AG04449 (cell line): ENCODE data around the gene TRIM33.
A peak's percentile ranks its signal among the peaks of the same experiment; 100 is the strongest.

Source experiments
- CTCF ChIA-PET: fragments of 350-600 bp; formaldehyde crosslinking; extraction: SDS; loops from one replicate; lab custom pipeline; 2021; ENCODE audit warnings: antibody characterized with exemption; lab: Yijun Ruan, JAX
- POLR2A ChIA-PET: fragments of 400-600, 350-600 bp; formaldehyde crosslinking; extraction: SDS; loops from one replicate; lab custom pipeline; 2020; ENCODE audit warnings: antibody characterized with exemption, inconsistent platforms; lab: Yijun Ruan, JAX
- DNase-seq: peaks from one replicate; pipeline ENCODE4 v3.0.0-alpha.2; 2010; ENCODE audit warnings: low read depth, low spot score
- H3K4me3 ChIP-seq: 2 replicates; pipeline ENCODE4 v1.5.1; 2011; ENCODE audit warnings: low read depth, mild to moderate bottlenecking, control low read depth, low read length
- TF ChIP-seq, protein P1 (sequence below): IDR thresholded peaks from one replicate; pipeline ENCODE4 v1.5.1; 2011; ENCODE audit warnings: mild to moderate bottlenecking, moderate library complexity, low read length, control low read depth, inconsistent platforms; ENCODE audit not compliant: insufficient read depth; ENCODE audit errors: missing control alignments

Gene TRIM33

DNA sequence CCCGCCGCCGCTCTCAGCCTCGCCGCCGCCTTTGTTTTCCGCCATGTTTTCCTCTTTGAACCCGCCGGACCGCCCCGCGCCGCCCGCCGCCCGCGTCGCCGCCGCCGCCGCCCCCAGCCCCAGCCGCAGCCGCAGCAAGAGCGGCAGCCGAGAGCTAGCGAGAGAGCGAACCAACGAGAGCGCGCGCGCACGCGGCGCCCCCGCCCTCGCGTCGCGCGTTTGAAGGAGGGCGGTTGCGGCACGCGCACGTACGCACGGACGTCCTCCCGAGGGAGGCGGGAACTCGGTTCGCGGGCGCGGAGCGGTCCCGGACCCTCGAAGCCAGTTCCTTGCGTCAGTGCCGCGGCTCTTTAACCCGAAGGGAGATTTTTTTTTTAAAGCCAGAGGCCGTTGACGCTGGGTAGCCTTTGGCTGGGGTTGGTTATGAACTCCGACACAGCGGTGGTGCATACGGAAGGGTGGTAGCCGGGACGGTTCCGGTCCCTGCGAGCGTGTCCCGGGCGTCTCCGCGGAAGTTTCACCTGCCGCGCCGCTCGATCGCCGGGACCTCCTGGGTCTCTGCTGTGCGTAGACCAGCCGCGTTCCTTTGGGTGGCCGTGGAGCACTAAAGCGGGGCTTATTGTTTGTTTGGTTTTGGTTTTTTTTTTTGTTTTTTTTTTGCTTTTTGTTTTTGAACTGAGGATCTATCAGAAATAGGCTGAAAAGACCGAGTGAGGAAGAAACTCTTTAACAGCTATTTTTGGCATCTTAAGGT lies at the start of gene TRIM33:
Gene TRIM33, minus strand, starts transcription at position 172 of the 754 bp plus-strand sequence. Its CDS starts 127 bp downstream, at position 45.
- TF ChIP-seq, protein P1, sequence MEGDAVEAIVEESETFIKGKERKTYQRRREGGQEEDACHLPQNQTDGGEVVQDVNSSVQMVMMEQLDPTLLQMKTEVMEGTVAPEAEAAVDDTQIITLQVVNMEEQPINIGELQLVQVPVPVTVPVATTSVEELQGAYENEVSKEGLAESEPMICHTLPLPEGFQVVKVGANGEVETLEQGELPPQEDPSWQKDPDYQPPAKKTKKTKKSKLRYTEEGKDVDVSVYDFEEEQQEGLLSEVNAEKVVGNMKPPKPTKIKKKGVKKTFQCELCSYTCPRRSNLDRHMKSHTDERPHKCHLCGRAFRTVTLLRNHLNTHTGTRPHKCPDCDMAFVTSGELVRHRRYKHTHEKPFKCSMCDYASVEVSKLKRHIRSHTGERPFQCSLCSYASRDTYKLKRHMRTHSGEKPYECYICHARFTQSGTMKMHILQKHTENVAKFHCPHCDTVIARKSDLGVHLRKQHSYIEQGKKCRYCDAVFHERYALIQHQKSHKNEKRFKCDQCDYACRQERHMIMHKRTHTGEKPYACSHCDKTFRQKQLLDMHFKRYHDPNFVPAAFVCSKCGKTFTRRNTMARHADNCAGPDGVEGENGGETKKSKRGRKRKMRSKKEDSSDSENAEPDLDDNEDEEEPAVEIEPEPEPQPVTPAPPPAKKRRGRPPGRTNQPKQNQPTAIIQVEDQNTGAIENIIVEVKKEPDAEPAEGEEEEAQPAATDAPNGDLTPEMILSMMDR: no peak
- CTCF ChIA-PET: interaction anchor here (1.1 to 1.8 kb wide), 2 partner anchors 11 to 48 kb away, joined by 4 read pairs; no protein-coding TSS in a partner anchor
- POLR2A ChIA-PET: interaction anchor here (0.7 kb wide), 1 partner anchor 1303 kb away, joined by 4 read pairs; no protein-coding TSS in a partner anchor
- DNase-seq: peak; percentile 31
- peak within 1 kb of the TSS; percentile 99 for H3K4me3 ChIP-seq

DNA sequence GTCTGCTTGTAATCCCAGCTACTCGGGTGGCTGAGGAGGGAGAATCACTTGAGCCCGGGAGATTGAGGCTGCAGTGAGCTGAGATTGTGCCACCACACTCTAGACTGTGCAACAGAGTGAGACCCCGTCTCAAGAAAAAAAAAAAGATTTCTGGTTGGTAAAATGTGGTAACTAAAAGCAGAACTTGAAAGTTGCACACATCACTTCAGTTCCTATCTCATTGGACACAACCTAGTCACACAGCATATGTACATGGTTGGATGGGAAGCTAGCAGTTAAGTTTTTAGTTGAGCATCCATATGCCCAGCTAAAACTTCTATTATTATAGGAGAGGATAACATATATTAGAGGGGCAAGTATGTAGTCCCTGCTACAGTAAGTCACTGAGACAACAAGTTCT lies 48.4 kb upstream of the TRIM33 start:
- ChIA-PET CTCF (interaction anchor here (1.0 to 1.3 kb wide), 3 partner anchors 48 to 220 kb away, joined by 3 to 4 read pairs (median 4); no protein-coding TSS in a partner anchor), POLR2A (no interaction called here)
- TF ChIP-seq, protein P1: no peak
- DNase-seq: no peak
- H3K4me3 ChIP-seq: no peak overlapping the region

DNA sequence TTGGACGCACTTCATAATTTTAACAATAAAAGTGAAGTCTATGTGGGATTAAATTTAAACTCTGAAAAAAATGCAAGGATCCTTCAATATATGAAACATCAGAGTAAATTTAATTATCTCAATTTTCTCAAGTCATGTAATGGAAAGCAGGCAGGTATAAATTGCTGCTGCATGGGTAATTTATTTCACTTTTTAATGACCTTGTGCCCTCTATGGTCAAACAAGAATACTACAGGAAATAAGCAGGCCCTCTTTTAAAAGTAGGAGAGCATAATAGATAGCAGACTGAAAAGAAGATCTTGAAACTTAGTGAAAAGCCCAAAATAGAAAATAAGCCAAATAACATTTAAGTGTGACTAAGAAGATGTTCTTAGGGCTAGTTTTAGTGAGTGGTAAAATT lies 47.5 kb upstream of the TRIM33 start:
- DNase-seq: no peak
- ChIA-PET CTCF (interaction anchor here (1.0 to 1.3 kb wide), 4 partner anchors 11 to 219 kb away, joined by 3 to 4 read pairs (median 4); no protein-coding TSS in a partner anchor), POLR2A (no interaction called here)
- TF ChIP-seq, protein P1: no peak
- H3K4me3 ChIP-seq: no peak overlapping the region

DNA sequence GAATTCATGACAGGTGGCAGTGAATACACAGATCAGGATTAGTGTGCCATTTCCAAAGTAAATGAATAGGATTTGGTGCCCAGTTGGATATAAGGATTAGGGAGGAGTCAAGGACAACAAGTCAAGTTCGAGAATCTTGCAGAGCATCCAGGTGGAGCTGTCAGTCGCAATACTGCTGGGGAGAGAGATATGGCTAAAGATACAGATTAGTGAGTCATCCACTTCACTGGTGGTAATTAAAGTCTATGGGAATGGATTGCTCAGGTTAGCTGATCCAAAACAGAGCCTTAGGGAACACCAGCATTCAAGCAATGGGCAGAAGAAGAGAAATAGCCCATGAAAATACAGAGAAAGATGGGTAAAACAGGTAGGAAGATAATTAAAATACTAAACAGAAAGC lies 43.6 kb upstream of the TRIM33 start:
- ChIA-PET POLR2A (no interaction called here), CTCF (interaction anchor here (0.7 to 1.1 kb wide), 2 partner anchors 14 to 209 kb away, joined by 3 to 5 read pairs; no protein-coding TSS in a partner anchor)
- no peak overlapping the region for H3K4me3 ChIP-seq
- TF ChIP-seq, protein P1: no peak
- no peak for DNase-seq

DNA sequence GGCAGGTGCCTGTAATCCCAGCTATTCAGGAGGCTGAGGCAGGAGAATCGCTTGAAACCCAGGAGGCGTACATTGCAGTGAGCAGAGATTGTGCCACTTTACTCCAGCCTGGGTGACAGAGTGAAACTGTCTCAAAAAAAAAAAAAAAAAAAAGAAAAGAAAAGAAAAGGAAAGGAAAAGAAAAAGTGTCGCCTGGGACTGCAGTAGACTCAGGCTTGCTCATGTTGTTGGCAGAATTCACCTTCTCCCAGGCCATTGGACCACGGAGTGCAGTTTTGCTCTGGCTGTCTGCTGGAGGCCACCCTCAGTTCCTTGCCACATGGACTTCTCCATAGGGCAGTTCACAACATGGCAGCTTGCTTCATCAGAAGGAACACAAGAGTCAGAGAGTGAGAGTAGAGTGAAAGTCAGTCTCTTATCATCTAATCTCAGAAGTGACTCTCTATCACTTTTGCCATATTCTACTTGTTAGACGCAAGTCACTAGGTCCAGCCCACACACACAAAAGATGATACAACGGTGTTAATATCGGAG lies 41.2 kb upstream of the TRIM33 start:
- DNase-seq: no peak
- ChIA-PET POLR2A (no interaction called here), CTCF (interaction anchor here (1.0 kb wide), 1 partner anchor 205 kb away, joined by 3 read pairs; no protein-coding TSS in a partner anchor)
- H3K4me3 ChIP-seq: no peak overlapping the region
- TF ChIP-seq, protein P1: no peak

DNA sequence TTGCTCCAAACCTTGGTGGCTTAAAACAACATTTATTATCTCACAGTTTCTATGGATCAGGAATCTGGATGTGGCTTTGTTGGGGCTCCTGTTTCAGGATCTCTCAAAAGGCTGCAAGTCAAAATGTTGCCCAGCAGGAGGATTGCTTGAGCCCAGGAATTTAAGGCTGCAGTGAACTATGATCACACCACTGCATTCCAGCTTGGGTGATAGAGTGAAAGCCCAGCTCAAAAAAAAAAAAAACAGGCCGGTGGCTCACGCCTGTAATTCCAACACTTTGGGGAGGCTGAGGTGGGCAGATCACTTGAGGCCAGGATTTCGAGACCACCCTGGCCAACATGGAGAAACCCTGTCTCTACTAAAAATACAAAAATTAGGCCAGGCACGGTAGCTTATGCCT lies 40.4 kb upstream of the TRIM33 start:
- TF ChIP-seq, protein P1: no peak
- CTCF ChIA-PET: interaction anchor here (0.6 to 1.0 kb wide), 2 partner anchors 124 to 204 kb away, joined by 3 read pairs; no protein-coding TSS in a partner anchor
- POLR2A ChIA-PET: no interaction called here
- no peak overlapping the region for H3K4me3 ChIP-seq
- DNase-seq: no peak
